ENCODE measurements around the gene NEUROD2.

The NEUROD2 gene

DNA sequence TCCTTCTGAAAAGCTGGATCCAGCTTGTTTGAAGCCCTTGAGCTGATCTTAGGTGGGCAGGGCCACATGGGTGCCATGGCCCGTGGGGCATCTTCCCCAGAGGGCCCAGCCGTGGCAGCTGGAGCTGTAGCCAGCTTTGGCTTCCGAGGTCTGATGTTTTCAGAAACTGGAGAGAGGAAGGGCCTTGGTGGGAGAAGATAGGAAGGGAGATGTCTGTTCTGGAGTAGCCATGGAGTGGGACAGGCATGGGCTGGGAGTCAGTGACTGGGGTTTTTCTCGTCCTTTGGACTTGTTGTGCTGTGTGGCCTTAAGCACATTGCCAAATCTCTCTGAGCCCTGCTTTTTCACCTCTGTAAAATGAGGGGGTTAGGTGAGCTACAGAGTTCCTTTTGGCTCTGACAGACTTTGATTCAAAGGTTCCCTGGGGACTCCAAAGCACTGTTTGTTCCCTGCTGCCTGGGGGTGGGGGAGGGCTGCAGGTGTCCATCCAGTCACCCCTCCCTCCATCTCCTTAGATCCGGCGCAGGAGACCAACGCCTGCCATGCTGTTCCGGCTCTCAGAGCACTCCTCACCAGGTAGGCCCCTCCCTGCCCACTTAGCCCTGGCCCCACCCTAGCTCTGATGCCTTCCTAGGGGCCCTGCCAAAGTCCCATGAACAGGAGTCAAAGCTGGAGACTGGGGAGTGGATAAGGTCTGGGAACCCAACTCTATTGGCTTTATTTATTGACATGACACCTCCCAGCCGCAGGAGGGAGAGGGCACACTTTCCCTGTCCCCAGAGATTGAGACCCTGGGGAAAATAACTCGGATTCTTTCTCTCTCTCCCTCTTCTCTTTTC is 21.2 kb upstream of the NEUROD2 start:
- TF ChIP-seq, protein P1, sequence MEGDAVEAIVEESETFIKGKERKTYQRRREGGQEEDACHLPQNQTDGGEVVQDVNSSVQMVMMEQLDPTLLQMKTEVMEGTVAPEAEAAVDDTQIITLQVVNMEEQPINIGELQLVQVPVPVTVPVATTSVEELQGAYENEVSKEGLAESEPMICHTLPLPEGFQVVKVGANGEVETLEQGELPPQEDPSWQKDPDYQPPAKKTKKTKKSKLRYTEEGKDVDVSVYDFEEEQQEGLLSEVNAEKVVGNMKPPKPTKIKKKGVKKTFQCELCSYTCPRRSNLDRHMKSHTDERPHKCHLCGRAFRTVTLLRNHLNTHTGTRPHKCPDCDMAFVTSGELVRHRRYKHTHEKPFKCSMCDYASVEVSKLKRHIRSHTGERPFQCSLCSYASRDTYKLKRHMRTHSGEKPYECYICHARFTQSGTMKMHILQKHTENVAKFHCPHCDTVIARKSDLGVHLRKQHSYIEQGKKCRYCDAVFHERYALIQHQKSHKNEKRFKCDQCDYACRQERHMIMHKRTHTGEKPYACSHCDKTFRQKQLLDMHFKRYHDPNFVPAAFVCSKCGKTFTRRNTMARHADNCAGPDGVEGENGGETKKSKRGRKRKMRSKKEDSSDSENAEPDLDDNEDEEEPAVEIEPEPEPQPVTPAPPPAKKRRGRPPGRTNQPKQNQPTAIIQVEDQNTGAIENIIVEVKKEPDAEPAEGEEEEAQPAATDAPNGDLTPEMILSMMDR (IDR thresholded peaks at IDR 0.05; ENCODE audit: low read depth, low read length), result no peak
- no peak overlapping the region for H3K4me3 ChIP-seq (ENCODE audit: low read depth, low read length)

DNA sequence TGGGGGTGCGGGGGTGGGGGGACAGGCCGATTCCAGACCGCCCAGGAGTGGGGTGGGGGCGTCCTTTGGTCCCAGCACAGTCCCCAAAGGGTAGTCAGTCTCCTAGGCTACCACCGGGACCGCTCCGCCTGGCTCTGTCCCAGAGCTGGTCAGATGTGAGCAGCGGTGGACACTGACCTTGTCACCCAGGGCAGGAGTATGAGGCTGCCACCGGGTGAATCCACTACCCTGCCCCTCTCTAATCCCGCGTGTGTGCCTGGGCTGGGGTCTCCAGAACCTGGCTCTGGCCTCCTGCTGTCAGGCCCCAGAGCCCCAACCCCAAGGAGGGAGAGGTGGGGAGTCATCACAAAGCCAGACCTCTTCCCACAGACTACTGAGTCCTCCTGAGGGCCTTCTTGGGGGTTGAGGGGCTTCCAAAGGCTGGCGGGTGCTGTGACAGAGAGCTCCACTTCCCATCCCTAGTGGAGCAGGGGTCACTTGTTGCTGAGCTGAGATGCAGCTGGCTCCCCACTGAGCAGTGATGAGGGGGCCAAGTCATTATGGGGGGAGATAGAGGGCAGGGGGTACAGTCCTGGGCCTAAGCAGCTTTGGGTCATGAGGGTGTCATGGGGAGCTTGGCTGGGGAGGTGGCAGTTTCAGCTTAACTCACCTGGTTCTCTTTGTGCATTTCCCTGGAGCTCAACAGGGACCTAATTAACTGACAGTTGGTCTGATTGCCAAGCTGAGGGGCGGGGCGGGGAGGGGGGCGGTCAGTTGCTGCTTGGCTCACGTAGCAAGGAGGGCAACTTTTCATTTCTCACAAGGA is 20.2 kb upstream of the NEUROD2 start:
- TF ChIP-seq, protein P1 (IDR thresholded peaks at IDR 0.05; ENCODE audit: low read depth, low read length), result no peak
- no peak overlapping the region for H3K4me3 ChIP-seq (ENCODE audit: low read depth, low read length)

DNA sequence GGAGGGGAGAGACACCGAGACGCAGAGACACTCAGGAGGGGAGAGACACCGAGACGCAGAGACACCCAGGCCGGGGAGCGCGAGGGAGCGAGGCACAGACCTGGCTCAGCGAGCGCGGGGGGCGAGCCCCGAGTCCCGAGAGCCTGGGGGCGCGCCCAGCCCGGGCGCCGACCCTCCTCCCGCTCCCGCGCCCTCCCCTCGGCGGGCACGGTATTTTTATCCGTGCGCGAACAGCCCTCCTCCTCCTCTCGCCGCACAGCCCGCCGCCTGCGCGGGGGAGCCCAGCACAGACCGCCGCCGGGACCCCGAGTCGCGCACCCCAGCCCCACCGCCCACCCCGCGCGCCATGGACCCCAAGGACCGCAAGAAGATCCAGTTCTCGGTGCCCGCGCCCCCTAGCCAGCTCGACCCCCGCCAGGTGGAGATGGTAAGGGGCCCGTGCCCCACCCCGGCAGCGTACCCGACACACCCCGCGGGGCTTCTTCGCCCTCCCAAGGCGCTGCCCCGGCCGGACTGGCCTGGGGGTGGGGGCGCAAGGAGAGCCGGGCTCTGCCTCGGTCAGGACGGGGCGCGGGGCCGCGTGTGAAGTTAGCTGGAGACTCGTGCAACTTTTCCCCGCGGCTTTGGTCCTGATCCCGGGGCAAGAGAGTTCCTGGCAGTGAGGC is 19.5 kb upstream of the NEUROD2 start:
- TF ChIP-seq, protein P1 (IDR thresholded peaks at IDR 0.05; ENCODE audit: low read depth, low read length), result no peak
- H3K4me3 ChIP-seq (ENCODE audit: low read depth, low read length), result no peak overlapping the region

DNA sequence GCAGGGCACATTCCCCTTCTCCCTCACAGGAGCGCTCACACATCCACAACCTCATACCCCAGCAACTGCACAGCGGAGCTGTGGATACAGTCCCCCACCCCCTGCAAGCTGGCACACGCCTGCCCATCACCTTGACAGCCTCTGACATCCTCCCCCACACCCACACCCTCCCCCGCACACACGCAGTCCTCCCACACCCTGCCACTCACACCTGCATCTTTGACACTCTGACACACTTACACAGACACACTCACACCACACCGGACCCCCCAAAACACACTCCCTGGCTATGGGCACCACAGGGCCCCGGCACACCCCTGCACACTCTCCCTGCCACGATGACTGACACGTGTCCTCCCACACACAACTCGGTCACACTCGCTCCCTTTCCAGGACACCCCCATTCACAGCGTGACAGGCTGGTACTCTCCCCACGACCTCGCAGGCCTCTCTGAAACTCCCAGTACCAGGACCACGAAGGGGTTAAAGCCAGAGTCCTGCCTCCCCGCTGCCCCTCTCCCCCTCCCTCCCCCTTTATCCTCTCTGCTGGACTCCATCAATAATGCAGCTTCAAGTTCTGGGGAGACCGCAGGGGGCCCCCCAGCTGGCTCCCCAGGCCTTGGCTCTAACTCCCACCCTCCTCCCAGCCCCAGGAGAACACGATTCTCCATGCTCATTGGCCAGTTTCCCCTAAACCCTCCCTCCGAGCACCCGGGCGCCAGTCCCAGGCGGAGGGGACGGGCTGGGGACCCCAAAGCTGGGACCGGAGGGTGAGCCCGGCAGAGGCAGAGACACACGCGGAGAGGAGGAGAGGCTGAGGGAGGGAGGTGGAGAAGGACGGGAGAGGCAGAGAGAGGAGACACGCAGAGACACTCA is 18.7 kb upstream of the NEUROD2 start, which contains the start of gene PPP1R1B:
Gene PPP1R1B, plus strand, starts transcription at position 782 of the 876 bp plus-strand sequence. CDS start 441 bp downstream, outside the sequence.
- TF ChIP-seq, protein P1 (IDR thresholded peaks at IDR 0.05; ENCODE audit: low read depth, low read length), result no peak
- H3K4me3 ChIP-seq (ENCODE audit: low read depth, low read length), result no peak within 1 kb of the TSS

DNA sequence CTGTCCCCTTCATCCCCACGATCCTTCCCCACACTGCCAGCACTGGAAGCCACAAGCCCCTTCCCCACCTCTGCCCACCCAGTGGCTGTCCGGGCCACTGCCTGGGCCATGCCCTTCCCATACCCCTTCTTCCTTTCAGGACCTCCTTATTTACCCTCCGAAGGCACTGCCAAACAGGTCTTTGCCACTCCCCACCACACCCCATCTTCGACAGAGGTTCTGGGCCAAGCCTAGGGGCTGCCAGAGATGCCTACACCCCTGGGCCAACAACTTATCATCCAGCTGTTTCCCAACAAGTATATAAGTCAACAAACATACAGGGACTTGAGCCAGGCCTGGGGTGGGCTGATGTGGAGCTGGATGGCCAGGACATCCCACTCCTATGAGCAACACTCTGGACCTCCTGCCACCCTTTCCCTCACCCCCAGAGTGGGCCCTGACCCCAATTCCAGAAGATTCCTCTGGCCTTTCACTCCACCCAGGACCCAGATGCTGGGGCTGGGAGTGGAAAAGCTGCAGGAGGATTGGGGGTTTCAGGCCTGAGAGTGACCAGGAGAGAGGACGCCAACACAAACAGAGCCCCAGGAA is 17.6 kb upstream of the NEUROD2 start:
- TF ChIP-seq, protein P1 (IDR thresholded peaks at IDR 0.05; ENCODE audit: low read depth, low read length), result no peak
- no peak overlapping the region for H3K4me3 ChIP-seq (ENCODE audit: low read depth, low read length)

DNA sequence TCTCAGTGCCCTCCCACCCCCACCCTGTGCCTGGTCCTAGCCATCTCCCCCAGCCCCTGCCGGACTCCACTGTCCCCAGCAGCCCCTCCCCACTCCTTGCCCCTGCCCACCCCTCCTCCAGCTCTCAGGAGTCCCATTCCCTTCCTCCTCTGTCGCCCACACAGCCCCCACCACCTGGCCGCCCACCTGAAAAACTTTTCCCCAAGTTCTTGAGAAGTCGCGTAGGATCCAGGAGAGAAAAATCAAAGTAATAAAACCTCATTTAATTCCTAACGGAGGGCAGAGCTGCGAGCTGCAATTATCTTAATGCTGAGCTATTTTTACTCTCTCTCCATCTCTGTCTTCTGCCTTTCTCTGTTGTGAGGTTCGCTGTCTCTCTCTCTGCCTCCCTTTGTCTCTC is 16.6 kb upstream of the NEUROD2 start:
- H3K4me3 ChIP-seq (ENCODE audit: low read depth, low read length), result no peak overlapping the region
- TF ChIP-seq, protein P1 (IDR thresholded peaks at IDR 0.05; ENCODE audit: low read depth, low read length), result no peak
